ENCODE measurements around the gene CLRN2. TPM values are rescaled to one million over a fixed set of nuclear protein-coding genes. Genes with fewer than 3 reads are reported as not detected.

CLRN2 gene
- total RNA-seq, 1 donor from 2014 or later: not detected

- no peak overlapping the region for H3K4me3 Mint-ChIP-seq
- H3K4me1 Mint-ChIP-seq: peaks cover 6% of the 10 kb centered on the region
- no peaks in the 10 kb centered on the region for H3K27me3 Mint-ChIP-seq (ENCODE audit: low read depth)
- no peak overlapping the region for H3K27ac Mint-ChIP-seq
- no peaks in the 10 kb centered on the region for H3K9me3 Mint-ChIP-seq
- TF ChIP-seq, protein P1, sequence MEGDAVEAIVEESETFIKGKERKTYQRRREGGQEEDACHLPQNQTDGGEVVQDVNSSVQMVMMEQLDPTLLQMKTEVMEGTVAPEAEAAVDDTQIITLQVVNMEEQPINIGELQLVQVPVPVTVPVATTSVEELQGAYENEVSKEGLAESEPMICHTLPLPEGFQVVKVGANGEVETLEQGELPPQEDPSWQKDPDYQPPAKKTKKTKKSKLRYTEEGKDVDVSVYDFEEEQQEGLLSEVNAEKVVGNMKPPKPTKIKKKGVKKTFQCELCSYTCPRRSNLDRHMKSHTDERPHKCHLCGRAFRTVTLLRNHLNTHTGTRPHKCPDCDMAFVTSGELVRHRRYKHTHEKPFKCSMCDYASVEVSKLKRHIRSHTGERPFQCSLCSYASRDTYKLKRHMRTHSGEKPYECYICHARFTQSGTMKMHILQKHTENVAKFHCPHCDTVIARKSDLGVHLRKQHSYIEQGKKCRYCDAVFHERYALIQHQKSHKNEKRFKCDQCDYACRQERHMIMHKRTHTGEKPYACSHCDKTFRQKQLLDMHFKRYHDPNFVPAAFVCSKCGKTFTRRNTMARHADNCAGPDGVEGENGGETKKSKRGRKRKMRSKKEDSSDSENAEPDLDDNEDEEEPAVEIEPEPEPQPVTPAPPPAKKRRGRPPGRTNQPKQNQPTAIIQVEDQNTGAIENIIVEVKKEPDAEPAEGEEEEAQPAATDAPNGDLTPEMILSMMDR (IDR thresholded peaks at IDR 0.05; ENCODE audit: unreplicated experiment): no peak
- H3K36me3 Mint-ChIP-seq: no peaks in the 10 kb centered on the region
- DNase-seq (ENCODE audit: low spot score in 2 of 2, unreplicated experiment in 2 of 2): no peak
Observed at GRCh38 chr4:17477774-17478472, 37.0 kb upstream of the CLRN2 start.

- no peak for DNase-seq (ENCODE audit: low spot score in 2 of 2, unreplicated experiment in 2 of 2)
- TF ChIP-seq, protein P1 (IDR thresholded peaks at IDR 0.05; ENCODE audit: unreplicated experiment): no peak
- Mint-ChIP-seq H3K27ac (no peak overlapping the region), H3K9me3 (no peaks in the 10 kb centered on the region), H3K36me3 (peaks cover 5% of the 10 kb centered on the region), H3K4me3 (no peak overlapping the region), H3K4me1 (peaks cover 4% of the 10 kb centered on the region), H3K27me3 (ENCODE audit: low read depth) (no peaks in the 10 kb centered on the region)
Observed at GRCh38 chr4:17480210-17480927, 34.6 kb upstream of the CLRN2 start.

- Mint-ChIP-seq H3K27me3 (ENCODE audit: low read depth) (no peaks in the 10 kb centered on the region), H3K4me3 (no peak overlapping the region), H3K4me1 (no peaks in the 10 kb centered on the region), H3K27ac (no peak overlapping the region), H3K36me3 (peaks cover 6% of the 10 kb centered on the region), H3K9me3 (no peaks in the 10 kb centered on the region)
- DNase-seq (ENCODE audit: low spot score in 2 of 2, unreplicated experiment in 2 of 2): no peak
- TF ChIP-seq, protein P1 (IDR thresholded peaks at IDR 0.05; ENCODE audit: unreplicated experiment): no peak
Observed at GRCh38 chr4:17480955-17481354, 34.0 kb upstream of the CLRN2 start.

- TF ChIP-seq, protein P1 (IDR thresholded peaks at IDR 0.05; ENCODE audit: unreplicated experiment): no peak
- H3K4me1 Mint-ChIP-seq: no peaks in the 10 kb centered on the region
- H3K4me3 Mint-ChIP-seq: no peak overlapping the region
- H3K27ac Mint-ChIP-seq: no peak overlapping the region
- H3K9me3 Mint-ChIP-seq: no peaks in the 10 kb centered on the region
- no peak for DNase-seq (ENCODE audit: low spot score in 2 of 2, unreplicated experiment in 2 of 2)
- peaks cover 16% of the 10 kb centered on the region for H3K36me3 Mint-ChIP-seq
- no peaks in the 10 kb centered on the region for H3K27me3 Mint-ChIP-seq (ENCODE audit: low read depth)
Observed at GRCh38 chr4:17482716-17483115, 32.2 kb upstream of the CLRN2 start.

DNA sequence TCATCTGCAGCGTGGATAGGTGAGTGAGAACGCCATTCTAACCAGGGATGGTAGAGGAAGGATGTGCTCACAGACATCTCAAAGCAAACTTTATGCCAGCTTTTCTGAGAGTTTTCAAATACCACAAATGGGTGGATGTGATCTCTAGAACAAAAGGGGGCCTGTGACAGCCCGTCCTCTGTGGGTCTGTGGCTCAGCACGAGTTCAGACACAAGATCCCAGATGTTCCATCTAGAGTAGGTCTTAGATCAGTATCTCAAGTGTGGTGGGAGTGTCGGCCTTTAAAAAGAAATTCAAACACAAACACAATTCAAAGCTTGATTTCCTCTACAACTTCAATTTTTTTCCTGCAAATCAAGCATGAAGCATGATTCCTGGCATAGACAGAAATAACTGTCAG lies 25.8 kb upstream of the CLRN2 start:
- DNase-seq (ENCODE audit: low spot score in 2 of 2, unreplicated experiment in 2 of 2): no peak
- peaks cover 10% of the 10 kb centered on the region for H3K4me1 Mint-ChIP-seq
- H3K27ac Mint-ChIP-seq: no peak overlapping the region
- H3K36me3 Mint-ChIP-seq: peaks cover 38% of the 10 kb centered on the region
- H3K9me3 Mint-ChIP-seq: no peaks in the 10 kb centered on the region
- no peak overlapping the region for H3K4me3 Mint-ChIP-seq
- TF ChIP-seq, protein P1 (IDR thresholded peaks at IDR 0.05; ENCODE audit: unreplicated experiment): no peak
- no peaks in the 10 kb centered on the region for H3K27me3 Mint-ChIP-seq (ENCODE audit: low read depth)
